ENCODE data around the gene TRPV4. TPM values are rescaled to one million over a fixed set of nuclear protein-coding genes. Genes with fewer than 3 reads are reported as not detected.

The TRPV4 gene
- total RNA-seq, 1 donor from 2014 or later, result not detected

DNA sequence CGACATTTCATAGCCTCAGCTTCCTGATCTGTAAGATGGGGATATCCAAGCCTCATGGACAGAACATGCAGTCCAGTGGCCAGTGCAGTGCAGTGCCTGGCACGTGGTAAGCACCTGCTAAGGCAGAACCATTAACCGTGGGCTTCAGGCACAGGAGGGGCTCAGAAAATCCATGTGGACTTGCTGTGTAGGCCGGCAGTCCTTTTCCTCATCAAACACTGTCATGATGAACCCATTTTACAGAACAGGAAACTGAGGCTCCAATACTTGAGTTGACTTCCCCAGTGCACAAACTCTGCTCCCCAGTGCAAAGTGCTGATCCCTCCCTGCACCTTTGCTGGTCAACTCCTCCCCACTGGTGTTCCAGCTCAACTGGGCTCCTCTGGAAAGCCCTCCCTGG is 18.0 kb downstream of the TRPV4 start:
- Mint-ChIP-seq H3K4me1 (no peaks in the 10 kb centered on the region), H3K4me3 (no peak overlapping the region), H3K36me3 (ENCODE audit: low read depth) (no peaks in the 10 kb centered on the region), H3K9me3 (no peaks in the 10 kb centered on the region), H3K27me3 (peaks cover 2% of the 10 kb centered on the region), H3K27ac (no peak overlapping the region)
- intact Hi-C loops (cut with micrococcal nuclease), result no loop called here
- DNase-seq, result no peak

DNA sequence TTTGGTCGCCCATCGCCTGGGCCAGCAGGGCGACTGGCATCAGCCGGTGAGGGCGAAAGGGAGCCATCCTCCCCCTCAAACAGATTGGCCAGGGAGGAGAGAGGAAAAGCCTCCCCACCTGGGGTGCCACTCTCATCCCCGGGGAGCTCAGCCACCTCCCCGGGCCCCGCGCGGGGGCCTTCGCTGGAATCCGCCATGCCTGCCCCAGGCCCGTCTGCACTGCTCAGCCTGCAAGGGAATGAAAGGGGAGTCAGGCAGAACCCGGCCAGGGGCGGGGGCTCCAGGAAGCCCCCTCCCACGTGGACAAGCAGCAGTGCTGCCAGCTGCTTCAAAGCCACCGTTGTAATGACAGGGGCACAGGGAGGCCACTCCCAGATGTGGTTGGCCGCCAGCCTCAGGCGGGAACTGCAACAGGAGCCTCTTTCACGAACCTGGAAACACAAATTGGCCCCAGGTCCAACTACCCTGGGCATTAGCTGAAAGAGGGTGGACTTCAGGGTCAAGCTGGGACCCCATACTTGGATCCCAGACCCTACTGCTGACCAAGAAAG is 18.5 kb downstream of the TRPV4 start:
- no peak overlapping the region for H3K4me3 Mint-ChIP-seq
- intact Hi-C loops (cut with micrococcal nuclease), result no loop called here
- H3K27ac Mint-ChIP-seq, result no peak overlapping the region
- DNase-seq, result no peak
- H3K27me3 Mint-ChIP-seq, result peaks cover 2% of the 10 kb centered on the region
- H3K4me1 Mint-ChIP-seq, result no peaks in the 10 kb centered on the region
- H3K9me3 Mint-ChIP-seq, result no peaks in the 10 kb centered on the region
- H3K36me3 Mint-ChIP-seq (ENCODE audit: low read depth), result no peaks in the 10 kb centered on the region

DNA sequence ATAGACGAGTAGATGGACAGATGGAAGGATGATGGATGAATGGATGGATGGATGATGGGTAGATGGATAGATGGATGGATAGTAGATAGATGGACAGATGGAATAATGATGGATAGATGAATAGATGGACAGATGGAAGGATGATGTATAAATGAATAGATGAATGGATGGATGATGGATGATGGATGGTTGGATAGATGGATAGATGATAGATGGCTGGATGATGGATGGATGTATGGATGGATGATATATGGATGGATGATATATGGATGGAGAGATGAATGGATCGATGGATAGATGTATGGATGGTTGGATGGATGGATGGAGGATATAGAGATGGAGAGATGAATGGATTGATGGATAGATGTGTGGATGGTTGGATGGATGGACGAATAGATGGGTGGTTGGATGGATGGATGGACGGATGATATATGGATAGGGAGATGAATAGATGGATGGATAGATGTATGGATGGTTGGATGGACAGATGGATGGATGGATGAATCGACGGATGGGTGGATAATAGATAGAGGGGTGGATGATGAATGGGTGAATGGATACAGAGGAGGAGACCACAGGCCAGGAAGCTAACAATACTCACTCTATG is 19.3 kb downstream of the TRPV4 start:
- Mint-ChIP-seq H3K27me3 (peaks cover 2% of the 10 kb centered on the region), H3K4me1 (no peaks in the 10 kb centered on the region), H3K9me3 (no peaks in the 10 kb centered on the region), H3K36me3 (ENCODE audit: low read depth) (no peaks in the 10 kb centered on the region), H3K27ac (no peak overlapping the region), H3K4me3 (no peak overlapping the region)
- DNase-seq, result no peak
- intact Hi-C loops (cut with micrococcal nuclease), result no loop called here

DNA sequence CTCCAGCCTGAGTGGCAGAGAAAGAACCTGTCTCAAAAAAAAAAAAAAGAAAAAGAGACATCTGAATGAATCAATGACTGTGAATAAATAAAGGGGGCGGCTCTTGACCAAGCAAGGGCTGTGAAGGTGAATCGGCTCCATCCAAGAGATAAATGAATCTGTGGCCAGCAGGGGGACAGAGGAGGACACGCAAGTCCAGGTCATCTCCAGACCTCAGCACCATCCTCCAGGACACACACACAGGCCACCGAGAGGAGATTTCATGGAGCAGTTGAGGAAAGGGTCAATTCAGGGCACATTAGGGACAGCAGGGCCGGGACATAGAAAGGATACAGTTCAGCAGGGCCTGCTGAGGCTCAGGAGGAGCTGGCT is 21.6 kb downstream of the TRPV4 start:
- Mint-ChIP-seq H3K9me3 (no peaks in the 10 kb centered on the region), H3K27me3 (no peaks in the 10 kb centered on the region), H3K36me3 (ENCODE audit: low read depth) (no peaks in the 10 kb centered on the region), H3K27ac (no peak overlapping the region), H3K4me1 (no peaks in the 10 kb centered on the region), H3K4me3 (no peak overlapping the region)
- intact Hi-C loops (cut with micrococcal nuclease), result no loop called here
- no peak for DNase-seq

DNA sequence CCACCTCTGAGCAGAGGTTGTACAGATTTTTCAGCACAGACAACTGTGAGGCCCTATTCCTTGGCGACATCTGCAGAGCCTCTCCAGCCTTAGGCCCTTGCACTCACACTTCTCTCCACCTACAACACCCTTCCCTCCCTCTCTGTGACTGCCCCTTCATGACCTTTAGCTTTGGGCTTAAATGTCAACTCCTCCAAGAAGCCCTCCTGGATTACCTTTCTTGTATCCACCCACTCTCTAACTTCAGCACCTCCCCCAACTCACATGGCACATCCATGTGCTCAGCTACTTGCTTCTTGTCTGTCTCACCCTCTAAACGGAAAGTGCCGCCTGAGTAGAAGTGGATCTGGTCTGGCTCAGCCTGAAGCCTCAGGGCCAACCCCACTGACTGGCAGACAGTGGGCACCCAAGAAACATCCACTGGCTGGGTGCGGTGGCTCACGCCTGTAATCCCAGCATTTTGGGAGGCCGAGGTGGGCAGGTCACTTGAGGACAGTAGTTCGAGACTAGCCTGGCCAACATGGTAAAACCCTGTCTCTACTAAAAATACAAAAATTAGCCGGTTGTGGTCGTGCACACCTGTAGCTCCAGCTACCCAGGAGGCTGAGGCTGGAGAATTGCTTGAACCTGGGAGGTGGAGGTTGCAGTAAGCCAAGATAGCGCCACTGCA is 22.1 kb downstream of the TRPV4 start:
- H3K27ac Mint-ChIP-seq, result no peak overlapping the region
- H3K27me3 Mint-ChIP-seq, result no peaks in the 10 kb centered on the region
- H3K36me3 Mint-ChIP-seq (ENCODE audit: low read depth), result no peaks in the 10 kb centered on the region
- DNase-seq, result no peak
- no peak overlapping the region for H3K4me3 Mint-ChIP-seq
- H3K4me1 Mint-ChIP-seq, result no peaks in the 10 kb centered on the region
- no peaks in the 10 kb centered on the region for H3K9me3 Mint-ChIP-seq
- intact Hi-C loops (cut with micrococcal nuclease), result no loop called here

DNA sequence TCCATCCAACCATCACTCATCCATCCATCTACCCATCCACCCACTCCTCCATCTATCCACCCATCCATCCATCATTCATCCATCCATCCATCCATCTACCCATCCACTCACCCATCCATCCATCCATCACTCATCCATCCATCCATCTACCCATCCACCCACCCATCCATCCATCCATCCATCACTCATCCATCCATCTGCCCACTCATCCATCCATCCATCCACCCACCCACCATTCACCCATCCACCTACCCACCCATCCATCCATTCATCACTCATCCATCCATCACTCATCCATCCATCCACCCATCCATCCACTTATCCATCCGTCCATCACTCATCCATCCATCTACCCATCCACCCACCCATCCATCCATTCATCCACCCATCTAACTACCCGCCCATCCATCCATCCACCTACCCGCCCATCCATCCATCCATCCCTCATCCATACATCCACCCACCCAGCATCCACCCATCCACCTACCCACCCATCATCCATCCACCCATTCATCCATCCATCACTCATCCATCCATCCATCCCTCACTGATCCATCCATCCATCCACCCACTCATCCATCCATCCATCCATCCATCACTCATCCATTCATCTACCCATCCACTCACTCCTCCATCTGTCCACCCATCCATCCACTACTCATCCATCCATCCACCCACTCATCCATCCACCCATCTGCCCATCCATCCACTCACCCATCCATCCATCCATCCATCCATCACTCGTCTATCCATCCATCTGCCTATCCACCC is 24.1 kb downstream of the TRPV4 start:
- intact Hi-C loops (cut with micrococcal nuclease), result no loop called here
- H3K27ac Mint-ChIP-seq, result no peak overlapping the region
- DNase-seq, result no peak
- peaks cover 2% of the 10 kb centered on the region for H3K4me1 Mint-ChIP-seq
- no peaks in the 10 kb centered on the region for H3K36me3 Mint-ChIP-seq (ENCODE audit: low read depth)
- H3K4me3 Mint-ChIP-seq, result no peak overlapping the region
- no peaks in the 10 kb centered on the region for H3K9me3 Mint-ChIP-seq
- no peaks in the 10 kb centered on the region for H3K27me3 Mint-ChIP-seq

DNA sequence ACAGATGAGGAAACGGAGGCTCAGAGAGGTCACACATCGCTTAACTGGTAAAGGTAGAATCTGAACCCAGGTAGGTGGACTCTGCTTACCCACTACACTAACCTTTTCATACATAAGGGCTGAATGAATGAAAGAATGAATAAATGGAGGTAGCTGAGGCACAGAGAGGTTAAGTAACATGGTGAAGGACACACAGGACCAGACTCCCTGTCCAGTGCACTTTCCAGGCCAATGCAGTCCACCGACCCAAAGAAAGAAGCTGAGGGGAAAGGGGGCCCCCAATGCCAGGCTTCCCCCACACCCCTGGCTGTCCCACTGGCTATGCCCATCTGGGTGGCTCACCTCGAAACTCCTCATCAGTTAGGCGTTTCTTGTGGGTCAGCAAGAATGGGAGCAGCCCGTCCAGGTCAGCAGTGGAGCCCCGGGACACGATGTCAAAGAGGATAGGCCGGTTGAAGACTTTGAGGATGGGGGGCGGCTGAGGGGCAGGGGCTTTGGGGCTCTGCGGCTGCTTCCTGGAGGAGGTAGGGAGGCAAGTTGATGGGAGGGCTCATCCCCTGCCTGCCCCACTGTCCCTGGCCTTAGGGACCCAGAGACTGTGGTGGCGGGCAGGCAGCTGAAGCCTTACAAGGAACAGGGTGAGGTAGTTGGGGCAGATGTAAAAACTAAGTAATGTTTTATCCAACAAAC is 25.1 kb downstream of the TRPV4 start:
- no peak for DNase-seq
- intact Hi-C loops (cut with micrococcal nuclease), result no loop called here
- Mint-ChIP-seq H3K36me3 (ENCODE audit: low read depth) (no peaks in the 10 kb centered on the region), H3K9me3 (no peaks in the 10 kb centered on the region), H3K4me1 (peaks cover 2% of the 10 kb centered on the region), H3K27ac (no peak overlapping the region), H3K4me3 (no peak overlapping the region), H3K27me3 (no peaks in the 10 kb centered on the region)

DNA sequence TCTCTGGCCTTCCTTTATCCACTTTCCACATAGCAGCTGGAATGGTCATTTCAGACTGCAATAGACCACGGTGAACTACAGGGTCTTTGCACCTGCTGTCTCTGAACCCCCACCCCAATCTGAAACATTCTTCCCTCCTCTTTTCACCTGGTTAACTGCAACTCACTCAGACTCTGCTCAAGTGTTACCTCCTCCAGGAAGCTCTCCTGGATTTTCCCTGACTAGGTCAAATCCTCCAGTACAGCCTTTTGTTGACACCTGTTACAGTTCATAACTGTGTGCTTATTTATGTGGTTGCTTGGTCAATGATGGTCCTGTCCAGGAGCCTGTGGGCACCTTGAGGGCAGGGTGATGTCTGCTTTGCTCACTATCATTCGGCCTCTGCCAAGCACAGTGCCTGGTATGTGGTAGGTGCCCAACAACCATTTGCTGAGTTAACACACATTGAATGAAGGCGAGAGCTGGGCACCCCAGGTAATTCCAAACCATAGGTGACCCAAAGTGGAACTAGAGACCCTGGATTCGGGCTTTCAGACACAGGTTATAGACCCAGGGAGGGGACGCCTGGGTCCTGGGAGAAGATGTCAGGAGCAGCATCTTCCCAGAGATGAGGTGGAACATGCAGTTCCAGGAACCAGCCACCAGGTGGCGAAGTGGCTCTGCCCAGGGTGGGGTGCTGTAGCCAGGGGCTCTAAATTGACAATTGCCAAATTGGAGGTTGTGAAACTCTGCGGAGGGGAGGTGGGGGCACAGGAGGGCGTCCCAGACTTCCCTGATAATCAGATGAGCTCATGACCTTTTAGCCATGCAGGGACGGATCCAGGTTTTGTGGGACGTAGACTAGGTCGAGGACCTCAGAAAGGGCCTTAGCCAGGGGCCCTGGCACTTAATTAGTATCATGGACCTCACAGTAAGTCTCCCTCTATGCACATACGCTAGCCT is 28.1 kb downstream of the TRPV4 start:
- Mint-ChIP-seq H3K4me3 (no peak overlapping the region), H3K36me3 (ENCODE audit: low read depth) (no peaks in the 10 kb centered on the region), H3K27me3 (no peaks in the 10 kb centered on the region), H3K9me3 (no peaks in the 10 kb centered on the region), H3K27ac (no peak overlapping the region), H3K4me1 (peaks cover 2% of the 10 kb centered on the region)
- intact Hi-C loops (cut with micrococcal nuclease), result loop anchor here (1.0 kb wide), 2 partner anchors 40 to 75 kb away; partner anchors contain the start of gene GLTP
- peak; percentile 90 for DNase-seq

DNA sequence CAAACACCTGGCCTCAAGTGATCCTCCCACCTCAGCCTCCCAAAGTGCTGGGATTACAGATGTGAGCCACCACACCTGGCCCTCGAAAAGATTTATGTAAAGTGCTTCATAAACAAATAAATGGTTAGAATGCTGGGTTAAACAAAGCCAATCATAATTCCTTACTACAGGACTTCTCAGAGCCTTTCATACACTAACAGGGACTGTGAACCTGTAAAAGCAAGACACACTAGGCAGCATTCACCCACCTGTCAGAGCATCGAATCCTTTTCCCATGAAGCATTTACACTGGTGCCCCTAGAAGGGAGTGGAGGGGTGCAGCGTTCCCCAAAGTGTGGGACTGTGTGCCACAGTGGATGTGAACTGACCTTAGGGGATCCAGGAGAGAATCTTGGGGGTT is 29.5 kb downstream of the TRPV4 start:
- H3K27ac Mint-ChIP-seq, result no peak overlapping the region
- intact Hi-C loops (cut with micrococcal nuclease), result no loop called here
- no peaks in the 10 kb centered on the region for H3K36me3 Mint-ChIP-seq (ENCODE audit: low read depth)
- no peak overlapping the region for H3K4me3 Mint-ChIP-seq
- H3K27me3 Mint-ChIP-seq, result no peaks in the 10 kb centered on the region
- peaks cover 2% of the 10 kb centered on the region for H3K4me1 Mint-ChIP-seq
- H3K9me3 Mint-ChIP-seq, result no peaks in the 10 kb centered on the region
- DNase-seq, result no peak

DNA sequence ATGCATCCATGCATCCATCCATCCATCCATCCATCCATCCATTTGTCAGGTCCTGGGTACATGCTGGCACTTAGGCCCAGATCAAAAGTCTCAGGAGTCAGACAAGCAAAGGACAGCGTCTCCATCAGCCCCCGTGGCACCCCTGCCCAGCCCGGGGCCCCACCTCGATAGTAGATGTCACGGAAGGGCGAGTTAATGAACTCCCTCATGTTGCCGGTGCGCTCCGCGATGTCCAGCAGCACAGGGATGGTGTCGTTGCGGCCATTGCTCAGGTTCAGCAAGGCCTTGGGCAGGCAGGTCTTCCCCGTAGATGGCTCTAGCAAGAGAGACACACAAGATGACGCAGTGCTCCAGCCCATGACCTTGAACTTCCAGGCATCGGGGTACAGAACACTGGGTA is 30.4 kb downstream of the TRPV4 start:
- H3K27me3 Mint-ChIP-seq, result no peaks in the 10 kb centered on the region
- H3K4me3 Mint-ChIP-seq, result no peak overlapping the region
- H3K9me3 Mint-ChIP-seq, result no peaks in the 10 kb centered on the region
- intact Hi-C loops (cut with micrococcal nuclease), result no loop called here
- no peak for DNase-seq
- H3K4me1 Mint-ChIP-seq, result peaks cover 2% of the 10 kb centered on the region
- no peaks in the 10 kb centered on the region for H3K36me3 Mint-ChIP-seq (ENCODE audit: low read depth)
- no peak overlapping the region for H3K27ac Mint-ChIP-seq

DNA sequence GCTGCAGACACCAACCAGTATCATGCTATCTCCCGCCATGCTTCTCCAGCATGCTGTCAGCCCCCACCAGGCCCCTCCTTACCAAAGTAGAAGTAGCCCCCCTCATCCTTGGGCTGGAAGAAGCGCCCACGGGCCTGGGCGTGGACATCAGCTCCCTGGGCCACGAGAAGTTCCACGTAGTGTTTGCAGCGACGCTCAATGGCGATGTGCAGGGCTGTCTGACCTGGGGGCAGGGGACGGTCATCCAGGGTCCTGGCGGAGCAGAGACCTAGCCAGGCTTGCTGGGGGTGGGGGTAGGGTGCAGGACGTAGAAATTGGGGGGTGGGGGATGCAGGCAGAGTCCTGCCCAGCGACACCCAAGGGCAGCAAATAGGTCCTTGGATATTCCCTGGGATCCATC is 32.7 kb downstream of the TRPV4 start:
- H3K9me3 Mint-ChIP-seq, result no peaks in the 10 kb centered on the region
- H3K4me1 Mint-ChIP-seq, result peaks cover 2% of the 10 kb centered on the region
- no peak overlapping the region for H3K27ac Mint-ChIP-seq
- DNase-seq, result no peak
- H3K27me3 Mint-ChIP-seq, result no peaks in the 10 kb centered on the region
- intact Hi-C loops (cut with micrococcal nuclease), result no loop called here
- no peaks in the 10 kb centered on the region for H3K36me3 Mint-ChIP-seq (ENCODE audit: low read depth)
- no peak overlapping the region for H3K4me3 Mint-ChIP-seq

DNA sequence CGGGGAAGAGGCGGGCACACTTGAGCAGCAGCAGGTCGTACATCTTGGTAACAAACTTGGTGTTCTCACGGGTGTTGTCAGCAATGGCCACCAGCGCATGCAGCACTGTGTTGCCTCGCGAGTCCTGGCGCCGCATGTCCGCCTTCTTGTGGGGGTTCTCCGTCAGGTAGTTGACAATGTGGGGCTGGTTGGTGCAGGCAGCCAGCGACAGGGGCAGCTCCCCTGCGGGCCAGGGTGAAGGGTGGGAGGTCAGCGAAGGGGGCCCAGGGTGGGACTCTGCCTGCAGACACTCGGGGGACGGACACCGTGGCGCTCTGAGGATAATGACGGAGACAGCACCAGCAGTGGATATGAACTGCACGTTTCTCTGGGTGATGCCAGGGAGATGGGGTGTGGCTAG is 34.5 kb downstream of the TRPV4 start:
- intact Hi-C loops (cut with micrococcal nuclease), result no loop called here
- Mint-ChIP-seq H3K9me3 (no peaks in the 10 kb centered on the region), H3K36me3 (ENCODE audit: low read depth) (no peaks in the 10 kb centered on the region), H3K4me1 (no peaks in the 10 kb centered on the region), H3K27me3 (no peaks in the 10 kb centered on the region), H3K4me3 (no peak overlapping the region), H3K27ac (no peak overlapping the region)
- DNase-seq, result no peak

All from activated CD4-positive, alpha-beta T cell treated with anti-CD3 and anti-CD28 coated beads, Interleukin-2, amount 10 ng/mL, durations not matched to agents 24 days and 14 days (primary cell).